Endodermal cell (in vitro differentiated cells): ENCODE results near the gene DAGLA. TPM values are rescaled to one million over a fixed set of nuclear protein-coding genes. Genes with fewer than 3 reads are reported as not detected.

Experiments
- DNase-seq: peaks from one replicate; pipeline ENCODE4 v3.0.0-alpha.2; 2017
- H3K27ac ChIP-seq: 2 replicates; pipeline ENCODE4 v1.5.1; 2013; ENCODE audit warnings: mild to moderate bottlenecking, low read depth, low read length, moderate library complexity
- H3K27me3 ChIP-seq: 2 replicates; pipeline ENCODE4 v1.6.1; 2013; ENCODE audit warnings: mild to moderate bottlenecking, low read length, moderate library complexity; ENCODE audit not compliant: insufficient read depth, control insufficient read depth, poor library complexity, severe bottlenecking
- H3K36me3 ChIP-seq: 2 replicates; pipeline ENCODE4 v1.7.0; 2013; ENCODE audit warnings: mild to moderate bottlenecking, low read length, moderate library complexity; ENCODE audit not compliant: control insufficient read depth, insufficient read depth
- H3K4me1 ChIP-seq: one replicate; pipeline ENCODE4 v1.7.0; 2013; ENCODE audit warnings: low read length; ENCODE audit not compliant: control insufficient read depth, insufficient read depth
- H3K4me3 ChIP-seq: 2 replicates; pipeline ENCODE4 v1.5.1; 2013; ENCODE audit warnings: mild to moderate bottlenecking, low read length, moderate library complexity
- H3K9ac ChIP-seq: 2 replicates; pipeline ENCODE4 v1.6.1; 2013; ENCODE audit warnings: mild to moderate bottlenecking, low read length, moderate library complexity; ENCODE audit not compliant: poor library complexity, severe bottlenecking; ENCODE audit errors: extremely low read depth
- H3K9me3 ChIP-seq: 2 replicates; pipeline ENCODE4 v1.6.1; 2013; ENCODE audit warnings: mild to moderate bottlenecking, low read length, moderate library complexity; ENCODE audit not compliant: control insufficient read depth
- H3K27ac Mint-ChIP-seq: 2 replicates; pipeline ENCODE4 v1.8.0; 2020; ENCODE audit warnings: mixed read lengths
- H3K27me3 Mint-ChIP-seq: 2 replicates; pipeline ENCODE4 v1.8.0; 2021; ENCODE audit warnings: mild to moderate bottlenecking, mixed read lengths; ENCODE audit not compliant: insufficient read depth
- H3K36me3 Mint-ChIP-seq: 2 replicates; pipeline ENCODE4 v1.8.0; 2020; ENCODE audit warnings: low read depth, mixed read lengths
- H3K4me1 Mint-ChIP-seq: 2 replicates; pipeline ENCODE4 v1.8.0; 2020; ENCODE audit warnings: mixed read lengths
- H3K4me3 Mint-ChIP-seq: 2 replicates; pipeline ENCODE4 v1.8.0; 2020; ENCODE audit warnings: mild to moderate bottlenecking, moderate library complexity, mixed read lengths
- H3K9me3 Mint-ChIP-seq: 2 replicates; pipeline ENCODE4 v1.8.0; 2020; ENCODE audit warnings: mild to moderate bottlenecking, mixed read lengths
- CTCF ChIP-seq: fragments of 200-600 bp; sonication (generic); conservative IDR thresholded peaks from 2 replicates; pipeline ENCODE4 v1.5.0; 2021; ENCODE audit warnings: antibody characterized with exemption, mild to moderate bottlenecking
- WGBS, 2 experiments: methylation state at CpG; one replicate each; pipeline versions ENCODE4 v1.1.5 to v1.1.7; 2013; ENCODE audit warnings: missing lambda C conversion rate in 2 of 2, mixed read lengths in 1 of 2; ENCODE audit not compliant: insufficient coverage in 1 of 2, insufficient read length in 1 of 2; 5-methylcytosine and 5-hydroxymethylcytosine counted together
- total RNA-seq, 2 donors: library from RNA; stranded (reverse); fragmentation: NEBNext Ultra II Directional in 1 of 2; extraction: Animal tissue kit (Norgen Biotek cat#: 25700) in 1 of 2; gene quantifications; 2 replicates in 1 of 2; 3 replicates in 1 of 2; pipeline ENCODE4 v1.2.1, GENCODE V29; 2021

The DAGLA gene
- total RNA-seq, 2 donors from 2014 or later, result 5.6 to 8.7 TPM

GRCh38 chr11:61709110-61709509 lies 28.9 kb downstream of the DAGLA start:
- Mint-ChIP-seq H3K36me3 (no peaks in the 10 kb centered on the region), H3K9me3 (no peaks in the 10 kb centered on the region), H3K27me3 (no peaks in the 10 kb centered on the region), H3K27ac (no peak overlapping the region), H3K4me3 (no peak overlapping the region), H3K4me1 (peaks cover 13% of the 10 kb centered on the region)
- TF ChIP-seq CTCF, result no peak
- Histone ChIP-seq H3K9ac (no peak overlapping the region), H3K4me1 (peaks cover 7% of the 10 kb centered on the region), H3K4me3 (no peak overlapping the region), H3K27ac (no peak overlapping the region), H3K27me3 (no peaks in the 10 kb centered on the region), H3K9me3 (no peaks in the 10 kb centered on the region), H3K36me3 (no peaks in the 10 kb centered on the region)
- 93 to 98% methylated on average over 7 of the region's 7 CpGs for WGBS, 2 experiments
- DNase-seq, result no peak

GRCh38 chr11:61709572-61709971 lies 29.4 kb downstream of the DAGLA start:
- Histone ChIP-seq H3K27me3 (no peaks in the 10 kb centered on the region), H3K36me3 (no peaks in the 10 kb centered on the region), H3K9me3 (no peaks in the 10 kb centered on the region), H3K27ac (no peak overlapping the region), H3K4me3 (no peak overlapping the region), H3K9ac (no peak overlapping the region), H3K4me1 (peaks cover 9% of the 10 kb centered on the region)
- Mint-ChIP-seq H3K4me1 (peaks cover 13% of the 10 kb centered on the region), H3K27me3 (no peaks in the 10 kb centered on the region), H3K36me3 (no peaks in the 10 kb centered on the region), H3K9me3 (no peaks in the 10 kb centered on the region), H3K27ac (no peak overlapping the region), H3K4me3 (no peak overlapping the region)
- 76 to 83% methylated on average over 6 to 7 of the region's 7 CpGs for WGBS, 2 experiments
- TF ChIP-seq CTCF, result no peak
- peak; percentile 61 for DNase-seq

GRCh38 chr11:61710019-61710418 lies 29.8 kb downstream of the DAGLA start:
- Mint-ChIP-seq H3K4me1 (peaks cover 12% of the 10 kb centered on the region), H3K9me3 (no peaks in the 10 kb centered on the region), H3K4me3 (no peak overlapping the region), H3K36me3 (no peaks in the 10 kb centered on the region), H3K27me3 (no peaks in the 10 kb centered on the region), H3K27ac (no peak overlapping the region)
- Histone ChIP-seq H3K27ac (no peak overlapping the region), H3K4me1 (peaks cover 9% of the 10 kb centered on the region), H3K4me3 (no peak overlapping the region), H3K9ac (no peak overlapping the region), H3K36me3 (no peaks in the 10 kb centered on the region), H3K9me3 (no peaks in the 10 kb centered on the region), H3K27me3 (no peaks in the 10 kb centered on the region)
- no peak for TF ChIP-seq CTCF
- DNase-seq, result peak; percentile 72
- WGBS, 2 experiments, result 78 to 88% methylated on average over 2 to 7 of the region's 7 CpGs
